OCI-LY7 (cell line): ENCODE results near the gene ADGRG4.

Source experiments
- CTCF ChIP-seq: fragments of 200-600 bp; sonication (generic); conservative IDR thresholded peaks from 2 replicates; pipeline ENCODE4 v1.5.1; 2014; ENCODE audit warnings: mild to moderate bottlenecking, antibody characterized with exemption, low read length, moderate library complexity, mixed read lengths
- EZH2phosphoT487 ChIP-seq: fragments of 200-600 bp; sonication (generic); IDR thresholded peaks from 2 replicates; pipeline ENCODE4 v1.6.1; 2018; ENCODE audit warnings: low read depth, borderline replicate concordance, mild to moderate bottlenecking, mixed run types, antibody characterized with exemption, low read length, moderate library complexity, mixed read lengths

GRCh38 chrX:136266828-136267227, 33.9 kb upstream of the ADGRG4 start:
- TF ChIP-seq CTCF (no peak), EZH2phosphoT487 (no peak)
